Neuronal stem cell (in vitro differentiated cells): ENCODE measurements around the gene EIF2D.

Experiments used
- DNase-seq: peaks from one replicate; pipeline ENCODE4 v3.0.0-alpha.2; 2013; ENCODE audit warnings: low spot score
- H2AFZ ChIP-seq: one replicate; pipeline ENCODE4 v1.6.1; 2013; ENCODE audit warnings: mild to moderate bottlenecking, low read length, inconsistent platforms
- H2AK5ac ChIP-seq: 2 replicates; pipeline ENCODE4 v1.6.1; 2013; ENCODE audit warnings: low read depth, mild to moderate bottlenecking, inconsistent platforms, low read length, moderate library complexity, mixed read lengths
- H2BK120ac ChIP-seq: 2 replicates; pipeline ENCODE4 v1.6.1; 2013; ENCODE audit warnings: low read depth, mild to moderate bottlenecking, inconsistent platforms, low read length, moderate library complexity, mixed read lengths
- H2BK12ac ChIP-seq: one replicate; pipeline ENCODE4 v1.6.1; 2013; ENCODE audit warnings: low read length, inconsistent platforms
- H2BK15ac ChIP-seq: 2 replicates; pipeline ENCODE4 v1.6.1; 2013; ENCODE audit warnings: mild to moderate bottlenecking, low read length, inconsistent platforms, mixed read lengths
- H2BK5ac ChIP-seq: one replicate; pipeline ENCODE4 v1.6.1; 2013; ENCODE audit warnings: inconsistent platforms, mild to moderate bottlenecking, low read length, moderate library complexity
- H3K14ac ChIP-seq: one replicate; pipeline ENCODE4 v1.6.1; 2013; ENCODE audit warnings: low read length, inconsistent platforms
- H3K18ac ChIP-seq: 2 replicates; pipeline ENCODE4 v1.6.1; 2013; ENCODE audit warnings: low read length, inconsistent platforms
- H3K23ac ChIP-seq: 2 replicates; pipeline ENCODE4 v1.6.1; 2013; ENCODE audit warnings: low read depth, mild to moderate bottlenecking, mixed read lengths, low read length, inconsistent platforms; ENCODE audit not compliant: poor library complexity
- H3K27ac ChIP-seq: replicated peaks from 3 replicates; pipeline ENCODE4 v1.5.1; 2013; ENCODE audit warnings: low read length, inconsistent platforms
- H3K27me3 ChIP-seq, 3 experiments: 2 replicates each; pipeline ENCODE4 v1.6.1; 2013; ENCODE audit warnings: low read length in 3 of 3, mild to moderate bottlenecking in 2 of 3, inconsistent platforms in 1 of 3, low read depth in 1 of 3, mixed read lengths in 1 of 3, moderate library complexity in 1 of 3; ENCODE audit not compliant: control insufficient read depth in 3 of 3, insufficient read depth in 3 of 3
- H3K36me3 ChIP-seq, 2 donors: replicated peaks in 1 of 2; 2 replicates each; pipeline ENCODE4 v1.6.1; 2013; ENCODE audit warnings: low read length in 2 of 2; ENCODE audit not compliant: control insufficient read depth in 2 of 2, insufficient read depth in 2 of 2
- H3K4ac ChIP-seq: 2 replicates; pipeline ENCODE4 v1.6.1; 2013; ENCODE audit warnings: inconsistent platforms, mild to moderate bottlenecking, low read length, moderate library complexity
- H3K4me1 ChIP-seq, 2 donors: 1 replicate in 1 of 2; 2 replicates in 1 of 2; pipeline ENCODE4 v1.6.1; 2013; ENCODE audit warnings: low read length in 2 of 2, low read depth in 1 of 2; ENCODE audit not compliant: control insufficient read depth in 2 of 2, insufficient read depth in 1 of 2
- H3K4me2 ChIP-seq: one replicate; pipeline ENCODE4 v1.6.1; 2013; ENCODE audit warnings: mild to moderate bottlenecking, low read length, inconsistent platforms; ENCODE audit not compliant: insufficient read depth, poor library complexity, severe bottlenecking
- H3K4me3 ChIP-seq, 2 donors: 2 replicates each; pipeline ENCODE4 v1.5.1; 2013; ENCODE audit warnings: low read length in 2 of 2, mild to moderate bottlenecking in 2 of 2, inconsistent platforms in 1 of 2, moderate library complexity in 1 of 2
- H3K79me1 ChIP-seq: one replicate; pipeline ENCODE4 v1.6.1; 2013; ENCODE audit warnings: low read depth, mild to moderate bottlenecking, inconsistent platforms, low read length, moderate library complexity
- H3K9ac ChIP-seq: one replicate; pipeline ENCODE4 v1.6.1; 2013; ENCODE audit warnings: mild to moderate bottlenecking, low read depth, low read length, inconsistent platforms; ENCODE audit not compliant: poor library complexity
- H3K9me3 ChIP-seq, 2 donors: replicated peaks in 1 of 2; 2 replicates each; pipeline versions ENCODE3 to v1.6.1; 2013; ENCODE audit warnings: low read length in 2 of 2, mild to moderate bottlenecking in 2 of 2, inconsistent platforms in 1 of 2, low read depth in 1 of 2, mixed read lengths in 1 of 2, moderate library complexity in 1 of 2; ENCODE audit not compliant: control insufficient read depth in 2 of 2, insufficient read depth in 1 of 2
- H4K8ac ChIP-seq: one replicate; pipeline ENCODE4 v1.6.1; 2013; ENCODE audit warnings: low read depth, mild to moderate bottlenecking, inconsistent platforms, low read length, moderate library complexity
- H4K91ac ChIP-seq: one replicate; pipeline ENCODE4 v1.6.1; 2013; ENCODE audit warnings: low read length, low read depth, mild to moderate bottlenecking, inconsistent platforms; ENCODE audit not compliant: poor library complexity
- WGBS, 2 donors: extraction: QIAGEN DNeasy Blood & Tissue Kit; methylation state at CpG; one replicate each; pipeline ENCODE4 v1.1.7; 2013; ENCODE audit warnings: missing lambda C conversion rate in 2 of 2, mixed read lengths in 1 of 2; ENCODE audit not compliant: insufficient read length in 2 of 2, insufficient replicate concordance in 1 of 2; ENCODE audit errors: extremely low coverage in 2 of 2; 5-methylcytosine and 5-hydroxymethylcytosine counted together

EIF2D gene

GRCh38 chr1:206655471-206655882 lies 43.2 kb upstream of the EIF2D start:
- no peak overlapping the region for H3K9ac ChIP-seq
- H3K79me1 ChIP-seq: no peaks in the 10 kb centered on the region
- H2BK15ac ChIP-seq: no peak overlapping the region
- no peak overlapping the region for H4K91ac ChIP-seq
- H2BK5ac ChIP-seq: no peak overlapping the region
- no peak overlapping the region for H2AK5ac ChIP-seq
- H3K18ac ChIP-seq: no peak overlapping the region
- DNase-seq: no peak
- no peak overlapping the region for H2BK120ac ChIP-seq
- H3K4me1 ChIP-seq: peaks cover 12 to 15% of the 10 kb centered on the region in 2 donors
- H3K4ac ChIP-seq: no peak overlapping the region
- H3K27ac ChIP-seq: no peak overlapping the region
- peaks cover 0 to 16% (median 0%) of the 10 kb centered on the region in 3 experiments for H3K27me3 ChIP-seq
- peaks cover 0 to 2% of the 10 kb centered on the region in 2 donors for H3K36me3 ChIP-seq
- no peak overlapping the region for H3K14ac ChIP-seq
- no peaks in the 10 kb centered on the region for H3K9me3 ChIP-seq
- no peak overlapping the region for H2BK12ac ChIP-seq
- H2AFZ ChIP-seq: peak overlapping the region; percentile 15
- no peak overlapping the region for H3K4me3 ChIP-seq
- WGBS, 2 donors: no CpG with 5 or more reads among the region's 4 CpGs
- H4K8ac ChIP-seq: no peak overlapping the region
- no peak overlapping the region for H3K23ac ChIP-seq
- no peak overlapping the region for H3K4me2 ChIP-seq

- no peaks in the 10 kb centered on the region for H3K9me3 ChIP-seq
- no peak overlapping the region for H2AK5ac ChIP-seq
- H3K18ac ChIP-seq: no peak overlapping the region
- H2BK5ac ChIP-seq: no peak overlapping the region
- H3K27ac ChIP-seq: no peak overlapping the region
- H3K79me1 ChIP-seq: no peaks in the 10 kb centered on the region
- peaks cover 0 to 15% (median 0%) of the 10 kb centered on the region in 3 experiments for H3K27me3 ChIP-seq
- H2BK15ac ChIP-seq: no peak overlapping the region
- DNase-seq: no peak
- no peak overlapping the region for H3K14ac ChIP-seq
- H3K4ac ChIP-seq: no peak overlapping the region
- H4K91ac ChIP-seq: no peak overlapping the region
- H3K4me1 ChIP-seq: peaks cover 12 to 15% of the 10 kb centered on the region in 2 donors
- H3K36me3 ChIP-seq: peaks cover 0 to 2% of the 10 kb centered on the region in 2 donors
- no peak overlapping the region for H4K8ac ChIP-seq
- no peak overlapping the region for H2BK120ac ChIP-seq
- no peak overlapping the region for H3K4me2 ChIP-seq
- WGBS, 2 donors: no CpG with 5 or more reads among the region's 2 CpGs
- no peak overlapping the region for H3K23ac ChIP-seq
- no peak overlapping the region for H2BK12ac ChIP-seq
- H3K4me3 ChIP-seq: no peak overlapping the region
- H3K9ac ChIP-seq: no peak overlapping the region
- peak overlapping the region; percentile 15 for H2AFZ ChIP-seq
Observed at GRCh38 chr1:206654828-206655227, 42.6 kb upstream of the EIF2D start.

- H3K9me3 ChIP-seq: no peaks in the 10 kb centered on the region
- no peak overlapping the region for H2AK5ac ChIP-seq
- WGBS, 2 donors: no CpG with 5 or more reads among the region's 7 CpGs
- H3K4ac ChIP-seq: no peak overlapping the region
- H3K4me2 ChIP-seq: no peak overlapping the region
- H3K27me3 ChIP-seq: peaks cover 0 to 13% (median 0%) of the 10 kb centered on the region in 3 experiments
- H2BK120ac ChIP-seq: no peak overlapping the region
- no peak overlapping the region for H3K14ac ChIP-seq
- DNase-seq: no peak
- H3K4me1 ChIP-seq: peaks cover 11 to 12% of the 10 kb centered on the region in 2 donors
- H2AFZ ChIP-seq: no peak overlapping the region
- no peak overlapping the region for H2BK15ac ChIP-seq
- H4K91ac ChIP-seq: no peak overlapping the region
- H3K18ac ChIP-seq: no peak overlapping the region
- H4K8ac ChIP-seq: no peak overlapping the region
- H2BK12ac ChIP-seq: no peak overlapping the region
- H3K27ac ChIP-seq: no peak overlapping the region
- no peak overlapping the region for H3K9ac ChIP-seq
- no peak overlapping the region for H3K23ac ChIP-seq
- no peaks in the 10 kb centered on the region for H3K79me1 ChIP-seq
- no peak overlapping the region for H2BK5ac ChIP-seq
- H3K36me3 ChIP-seq: peaks cover 0 to 5% of the 10 kb centered on the region in 2 donors
- no peak overlapping the region for H3K4me3 ChIP-seq
Observed at GRCh38 chr1:206653715-206654459, 41.6 kb upstream of the EIF2D start.

- Histone ChIP-seq H2AK5ac (no peak overlapping the region), H3K27me3 (peaks cover 0 to 3% (median 0%) of the 10 kb centered on the region in 3 experiments), H3K14ac (no peak overlapping the region), H3K4me3 (no peak overlapping the region), H2BK5ac (no peak overlapping the region), H3K9me3 (no peaks in the 10 kb centered on the region), H3K23ac (no peak overlapping the region), H3K79me1 (no peaks in the 10 kb centered on the region), H3K4me2 (no peak overlapping the region), H2AFZ (no peak overlapping the region), H2BK12ac (no peak overlapping the region), H4K91ac (no peak overlapping the region), H4K8ac (no peak overlapping the region), H3K4me1 (peaks cover 3 to 12% of the 10 kb centered on the region in 2 donors), H3K27ac (no peak overlapping the region), H3K4ac (no peak overlapping the region), H2BK120ac (no peak overlapping the region), H2BK15ac (no peak overlapping the region), H3K18ac (no peak overlapping the region), H3K9ac (no peak overlapping the region), H3K36me3 (peaks cover 15 to 16% of the 10 kb centered on the region in 2 donors)
- DNase-seq: no peak
- WGBS, 2 donors: no CpG with 5 or more reads among the region's 5 CpGs
Observed at GRCh38 chr1:206651958-206652890, 40.0 kb upstream of the EIF2D start.
